ENCODE results near the gene GPX4.

DNA sequence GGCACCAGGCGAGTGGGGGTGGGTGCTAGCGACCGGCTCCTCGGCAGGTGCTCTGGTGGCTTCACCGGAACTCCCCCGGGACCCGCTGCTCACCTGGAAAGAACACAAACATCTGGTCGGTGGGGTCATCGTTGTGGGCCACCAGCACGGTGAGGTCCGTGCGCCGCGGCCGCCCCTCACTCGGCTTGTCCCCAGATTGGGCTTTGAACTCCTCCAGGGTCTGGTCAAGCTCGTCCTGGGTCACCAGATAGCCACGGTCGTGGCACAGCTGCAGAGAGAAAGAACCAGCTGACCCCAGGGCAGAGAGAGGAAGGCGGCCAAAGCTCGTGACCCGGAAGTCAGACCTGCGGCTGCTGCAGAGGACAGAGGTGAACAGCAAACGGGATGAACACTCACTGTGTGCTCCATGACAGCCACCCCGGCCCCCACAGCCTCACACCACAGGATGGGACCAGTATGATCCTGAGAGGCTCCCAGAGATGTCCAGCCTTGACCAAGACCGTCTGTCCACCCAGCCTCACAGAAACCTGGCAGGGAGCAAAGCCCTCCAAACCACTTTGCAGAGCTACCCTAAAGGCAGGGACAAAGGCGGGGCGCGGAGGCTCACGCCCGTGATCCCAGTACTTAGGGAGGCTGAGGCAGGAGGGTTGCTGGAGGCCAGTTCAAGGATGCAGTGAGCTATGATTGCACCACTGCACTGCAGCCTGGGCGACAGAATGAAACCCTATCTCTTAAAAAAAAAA, 9.8 kb upstream of the GPX4 start:
- TF ChIP-seq POLR2A (IDR thresholded peaks at IDR 0.05; ENCODE audit: low read depth, low read length), result no peak; the same call in 1 of the 2 replicates
- no peak for TF ChIP-seq USF1 (IDR thresholded peaks at IDR 0.05; ENCODE audit: borderline replicate concordance, extremely low read length, insufficient read depth, low read depth, low read length)
- TF ChIP-seq POLR2AphosphoS5 (IDR thresholded peaks at IDR 0.05; ENCODE audit: low read length), result no peak
- no peak for TF ChIP-seq PAX8 (IDR thresholded peaks at IDR 0.05)
- no peak for TF ChIP-seq USF2 (IDR thresholded peaks at IDR 0.05; ENCODE audit: borderline replicate concordance, low read depth, low read length)
- no peak for TF ChIP-seq NFIC (IDR thresholded peaks at IDR 0.05; ENCODE audit: low read depth, low read length)
- TF ChIP-seq CEBPB (IDR thresholded peaks at IDR 0.05; ENCODE audit: borderline replicate concordance in 1 of 2, low read depth in 2 of 2, low read length in 2 of 2), result no peak
